ENCODE measurements around the gene ZSCAN31. TPM values are rescaled to one million over a fixed set of nuclear protein-coding genes. Genes with fewer than 3 reads are reported as not detected.

The ZSCAN31 gene
- total RNA-seq, 1 donor from 2014 or later = 1.1 TPM

DNA sequence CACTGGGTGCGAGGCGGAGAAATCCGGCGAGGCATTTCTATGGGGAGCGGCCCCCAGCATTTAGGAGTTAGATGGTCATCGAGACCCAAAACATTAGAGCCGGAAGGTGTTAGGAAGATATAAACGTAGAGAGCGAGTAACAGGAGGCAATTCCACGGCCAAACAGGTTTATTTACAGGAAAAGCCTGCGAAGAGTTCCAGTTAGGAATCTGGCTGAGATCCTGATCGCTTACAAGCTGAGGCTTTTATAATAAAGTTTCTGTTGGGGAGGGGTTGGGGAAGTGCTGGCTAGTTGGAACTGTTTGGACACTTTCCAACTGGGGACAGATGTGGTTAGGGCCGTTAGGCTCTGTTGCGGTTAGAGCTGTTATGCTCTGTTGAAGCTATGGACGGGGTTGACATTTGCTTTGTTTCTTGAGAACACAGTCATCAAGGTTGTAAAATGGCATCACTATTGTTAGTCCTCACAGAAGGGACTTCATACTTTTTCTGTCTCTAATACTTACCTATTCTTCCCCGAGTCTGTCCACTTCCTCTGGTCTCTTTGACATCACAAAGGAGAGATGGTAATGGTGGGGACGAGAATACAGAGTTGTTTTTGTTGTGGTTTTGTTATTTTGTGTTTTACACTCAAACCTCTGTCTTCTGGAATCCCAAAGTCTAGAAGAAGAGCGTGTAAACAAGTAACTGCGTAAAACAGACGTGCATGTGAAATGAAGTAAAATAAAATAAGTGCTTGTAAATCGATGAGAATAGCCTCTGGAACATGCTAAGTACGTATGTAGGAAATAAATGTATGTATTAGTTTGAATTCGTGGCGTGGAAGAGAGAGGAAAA lies 554 bp upstream of the ZSCAN31 start:
- Histone ChIP-seq H3K4me2 (ENCODE audit: low read length) (peak overlapping the region; percentile 87), H3K9me3 (ENCODE audit: insufficient read depth, low read depth, low read length) (no peaks in the 10 kb centered on the region), H3K36me3 (ENCODE audit: insufficient read depth, low read length) (no peaks in the 10 kb centered on the region), H3K4me1 (ENCODE audit: insufficient read depth, low read length) (peaks cover 14% of the 10 kb centered on the region), H3K9ac (ENCODE audit: low read length) (peak overlapping the region; percentile 90), H3K79me2 (ENCODE audit: insufficient read depth, low read length) (no peaks in the 10 kb centered on the region), H3K4me3 (ENCODE audit: insufficient read depth, low read depth, low read length) (peak overlapping the region; percentile 80), H4K20me1 (ENCODE audit: insufficient read depth, low read length) (no peaks in the 10 kb centered on the region), H2AFZ (ENCODE audit: low read depth, low read length) (peak overlapping the region; percentile 59), H3K27me3 (ENCODE audit: insufficient read depth, low read length) (no peaks in the 10 kb centered on the region), H3K27ac (ENCODE audit: low read depth, low read length) (peak overlapping the region; percentile 95)
- FAIRE-seq (no peak), DNase-seq (ENCODE audit: low read depth) (peak; percentile 58)
- H3K27ac Mint-ChIP-seq (ENCODE audit: unreplicated experiment) = no peak overlapping the region
- TF ChIP-seq, protein P1, sequence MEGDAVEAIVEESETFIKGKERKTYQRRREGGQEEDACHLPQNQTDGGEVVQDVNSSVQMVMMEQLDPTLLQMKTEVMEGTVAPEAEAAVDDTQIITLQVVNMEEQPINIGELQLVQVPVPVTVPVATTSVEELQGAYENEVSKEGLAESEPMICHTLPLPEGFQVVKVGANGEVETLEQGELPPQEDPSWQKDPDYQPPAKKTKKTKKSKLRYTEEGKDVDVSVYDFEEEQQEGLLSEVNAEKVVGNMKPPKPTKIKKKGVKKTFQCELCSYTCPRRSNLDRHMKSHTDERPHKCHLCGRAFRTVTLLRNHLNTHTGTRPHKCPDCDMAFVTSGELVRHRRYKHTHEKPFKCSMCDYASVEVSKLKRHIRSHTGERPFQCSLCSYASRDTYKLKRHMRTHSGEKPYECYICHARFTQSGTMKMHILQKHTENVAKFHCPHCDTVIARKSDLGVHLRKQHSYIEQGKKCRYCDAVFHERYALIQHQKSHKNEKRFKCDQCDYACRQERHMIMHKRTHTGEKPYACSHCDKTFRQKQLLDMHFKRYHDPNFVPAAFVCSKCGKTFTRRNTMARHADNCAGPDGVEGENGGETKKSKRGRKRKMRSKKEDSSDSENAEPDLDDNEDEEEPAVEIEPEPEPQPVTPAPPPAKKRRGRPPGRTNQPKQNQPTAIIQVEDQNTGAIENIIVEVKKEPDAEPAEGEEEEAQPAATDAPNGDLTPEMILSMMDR (IDR thresholded peaks at IDR 0.05; ENCODE audit: insufficient read depth, low read depth, low read length) = no peak
- TF ChIP-seq EZH2 (IDR thresholded peaks at IDR 0.05; ENCODE audit: insufficient read depth, low read length) = no peak
- no peaks in the 10 kb centered on the region for H3K27me3 Mint-ChIP-seq (ENCODE audit: low read depth, unreplicated experiment)
- peaks cover 2% of the 10 kb centered on the region for H3K36me3 Mint-ChIP-seq (ENCODE audit: low read depth, unreplicated experiment)
- H3K9me3 Mint-ChIP-seq (ENCODE audit: unreplicated experiment) = no peaks in the 10 kb centered on the region
- H3K4me3 Mint-ChIP-seq (ENCODE audit: unreplicated experiment) = no peak overlapping the region
- H3K4me1 Mint-ChIP-seq (ENCODE audit: low read depth, unreplicated experiment) = no peaks in the 10 kb centered on the region

DNA sequence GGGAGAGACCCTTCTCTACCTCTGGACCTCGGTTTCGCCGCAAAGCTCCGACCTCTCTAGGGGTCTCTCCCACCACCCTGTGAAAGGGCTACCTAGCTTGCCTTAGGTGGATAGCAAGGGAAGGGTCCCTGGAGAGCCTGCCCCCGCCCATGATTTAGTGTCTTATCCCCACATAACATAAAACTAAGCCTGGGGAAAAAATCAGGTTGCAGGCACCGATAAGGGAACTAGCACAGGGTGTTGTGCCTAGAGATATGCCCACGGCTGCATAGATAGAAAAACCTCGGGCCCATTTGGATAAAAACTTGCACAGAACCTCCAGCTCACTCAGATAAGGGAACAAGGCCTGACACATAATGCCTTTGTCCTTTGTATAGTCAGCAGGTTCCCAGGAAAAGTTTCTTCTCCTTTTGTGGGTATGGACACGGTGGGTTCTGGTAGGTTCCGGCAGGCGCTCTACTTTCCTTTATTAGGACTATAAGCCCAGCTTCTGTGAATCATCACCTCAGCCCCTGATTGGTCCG lies 846 bp downstream of the ZSCAN31 start:
- no peaks in the 10 kb centered on the region for H3K79me2 ChIP-seq (ENCODE audit: insufficient read depth, low read length)

More for the DNA sequence above, 846 bp downstream of the ZSCAN31 start:
- H2AFZ ChIP-seq (ENCODE audit: low read depth, low read length) = peak overlapping the region; percentile 53
- peak overlapping the region; percentile 80 for H3K4me3 ChIP-seq (ENCODE audit: insufficient read depth, low read depth, low read length)
- Mint-ChIP-seq H3K27me3 (ENCODE audit: low read depth, unreplicated experiment) (no peaks in the 10 kb centered on the region), H3K36me3 (ENCODE audit: low read depth, unreplicated experiment) (no peaks in the 10 kb centered on the region), H3K4me3 (ENCODE audit: unreplicated experiment) (no peak overlapping the region), H3K4me1 (ENCODE audit: low read depth, unreplicated experiment) (no peaks in the 10 kb centered on the region), H3K27ac (ENCODE audit: unreplicated experiment) (no peak overlapping the region), H3K9me3 (ENCODE audit: unreplicated experiment) (no peaks in the 10 kb centered on the region)
- peak overlapping the region; percentile 95 for H3K27ac ChIP-seq (ENCODE audit: low read depth, low read length)
- DNase-seq (ENCODE audit: low read depth) (no peak), FAIRE-seq (no peak)
- H3K9ac ChIP-seq (ENCODE audit: low read length) = peak overlapping the region; percentile 90
- peak overlapping the region; percentile 87 for H3K4me2 ChIP-seq (ENCODE audit: low read length)
- TF ChIP-seq, protein P1 (IDR thresholded peaks at IDR 0.05; ENCODE audit: insufficient read depth, low read depth, low read length) = no peak
- TF ChIP-seq EZH2 (IDR thresholded peaks at IDR 0.05; ENCODE audit: insufficient read depth, low read length) = no peak
- H3K27me3 ChIP-seq (ENCODE audit: insufficient read depth, low read length) = no peaks in the 10 kb centered on the region
- H4K20me1 ChIP-seq (ENCODE audit: insufficient read depth, low read length) = no peaks in the 10 kb centered on the region
- no peaks in the 10 kb centered on the region for H3K9me3 ChIP-seq (ENCODE audit: insufficient read depth, low read depth, low read length)
- peaks cover 14% of the 10 kb centered on the region for H3K4me1 ChIP-seq (ENCODE audit: insufficient read depth, low read length)
- no peaks in the 10 kb centered on the region for H3K36me3 ChIP-seq (ENCODE audit: insufficient read depth, low read length)

Data from astrocyte (in vitro differentiated cells and primary cell).